Measurements from ENCODE around the gene KLHDC4. TPM values are rescaled to one million over a fixed set of nuclear protein-coding genes. Genes with fewer than 3 reads are reported as not detected.

KLHDC4 gene
- total RNA-seq, 1 donor from 2014 or later = 29.0 TPM

DNA sequence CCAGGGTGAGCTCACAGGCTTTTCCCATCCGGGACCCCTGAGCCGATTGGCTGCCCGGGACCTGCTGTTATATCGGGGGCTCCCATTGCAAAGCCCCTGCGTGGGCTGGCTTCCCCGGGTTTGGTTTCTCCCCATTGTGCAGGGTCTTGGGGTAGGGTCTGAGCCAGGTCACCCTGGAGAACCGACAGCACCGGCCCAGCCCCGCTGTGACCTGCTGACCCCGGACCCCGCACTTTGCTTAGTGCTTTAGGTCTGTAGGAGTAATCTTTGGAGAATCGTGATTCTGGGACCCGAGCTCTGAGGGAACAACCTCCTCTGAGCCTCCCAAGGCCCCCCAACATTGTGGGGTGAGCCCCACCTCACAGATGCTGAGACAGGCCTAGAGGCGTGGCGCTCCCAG lies 100.6 kb downstream of the KLHDC4 start:
- TF ChIP-seq, protein P1, sequence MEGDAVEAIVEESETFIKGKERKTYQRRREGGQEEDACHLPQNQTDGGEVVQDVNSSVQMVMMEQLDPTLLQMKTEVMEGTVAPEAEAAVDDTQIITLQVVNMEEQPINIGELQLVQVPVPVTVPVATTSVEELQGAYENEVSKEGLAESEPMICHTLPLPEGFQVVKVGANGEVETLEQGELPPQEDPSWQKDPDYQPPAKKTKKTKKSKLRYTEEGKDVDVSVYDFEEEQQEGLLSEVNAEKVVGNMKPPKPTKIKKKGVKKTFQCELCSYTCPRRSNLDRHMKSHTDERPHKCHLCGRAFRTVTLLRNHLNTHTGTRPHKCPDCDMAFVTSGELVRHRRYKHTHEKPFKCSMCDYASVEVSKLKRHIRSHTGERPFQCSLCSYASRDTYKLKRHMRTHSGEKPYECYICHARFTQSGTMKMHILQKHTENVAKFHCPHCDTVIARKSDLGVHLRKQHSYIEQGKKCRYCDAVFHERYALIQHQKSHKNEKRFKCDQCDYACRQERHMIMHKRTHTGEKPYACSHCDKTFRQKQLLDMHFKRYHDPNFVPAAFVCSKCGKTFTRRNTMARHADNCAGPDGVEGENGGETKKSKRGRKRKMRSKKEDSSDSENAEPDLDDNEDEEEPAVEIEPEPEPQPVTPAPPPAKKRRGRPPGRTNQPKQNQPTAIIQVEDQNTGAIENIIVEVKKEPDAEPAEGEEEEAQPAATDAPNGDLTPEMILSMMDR (conservative IDR thresholded peaks at IDR 0.05; ENCODE audit: low read depth, low read length) = no peak
- DNase-seq (ENCODE audit: low read depth) = no peak
- no peak overlapping the region for H3K4me3 ChIP-seq (ENCODE audit: low read depth, low read length)

DNA sequence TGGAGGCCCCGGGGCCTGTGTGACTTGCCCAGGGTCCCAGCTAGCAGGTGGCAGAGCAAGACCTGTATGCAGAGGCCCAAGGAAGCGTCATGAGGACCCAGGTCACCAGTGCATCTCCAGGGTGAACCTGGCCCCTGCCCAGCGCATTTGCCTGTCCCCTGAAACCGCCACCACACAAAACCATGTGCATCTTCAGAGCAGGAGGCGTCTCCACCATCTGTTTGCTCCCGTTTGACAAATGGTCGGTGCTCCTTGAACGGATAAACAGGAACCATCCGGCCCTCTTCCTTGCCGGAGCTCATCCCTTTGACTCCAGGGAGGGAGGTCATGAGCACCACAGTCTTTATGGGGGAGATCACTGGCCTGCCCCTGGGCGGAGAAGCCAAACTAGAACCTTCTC lies 101.0 kb downstream of the KLHDC4 start:
- DNase-seq (ENCODE audit: low read depth) = no peak
- no peak overlapping the region for H3K4me3 ChIP-seq (ENCODE audit: low read depth, low read length)
- TF ChIP-seq, protein P1 (conservative IDR thresholded peaks at IDR 0.05; ENCODE audit: low read depth, low read length) = no peak

GRCh38 chr16:87662254-87663204 lies 103.3 kb downstream of the KLHDC4 start:
- no peak overlapping the region for H3K4me3 ChIP-seq (ENCODE audit: low read depth, low read length)
- TF ChIP-seq, protein P1 (conservative IDR thresholded peaks at IDR 0.05; ENCODE audit: low read depth, low read length) = peak; percentile 4
- no peak for DNase-seq (ENCODE audit: low read depth)

DNA sequence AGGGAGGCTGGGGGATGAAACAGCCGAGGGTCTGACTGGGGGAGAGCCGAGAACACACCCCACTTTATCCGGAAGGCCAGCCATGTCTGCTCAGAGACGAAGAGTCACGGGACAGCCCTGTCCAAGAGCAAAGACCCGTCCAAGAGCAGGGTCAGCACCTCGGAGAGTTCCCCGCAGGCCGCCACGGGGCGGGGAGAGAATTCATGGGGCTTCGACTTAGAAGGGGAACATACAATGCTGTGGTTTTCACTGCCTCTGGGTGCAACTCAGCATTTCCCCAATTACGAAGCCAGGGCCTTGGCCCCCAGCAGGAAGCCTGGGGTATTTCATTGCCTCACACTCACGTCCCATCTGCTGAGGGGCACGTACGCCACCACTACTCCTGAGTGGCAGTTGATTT lies 104.2 kb downstream of the KLHDC4 start:
- DNase-seq (ENCODE audit: low read depth) = no peak
- TF ChIP-seq, protein P1 (conservative IDR thresholded peaks at IDR 0.05; ENCODE audit: low read depth, low read length) = no peak
- no peak overlapping the region for H3K4me3 ChIP-seq (ENCODE audit: low read depth, low read length)

GRCh38 chr16:87658564-87659225 lies 107.1 kb downstream of the KLHDC4 start:
- no peak for DNase-seq (ENCODE audit: low read depth)
- TF ChIP-seq, protein P1 (conservative IDR thresholded peaks at IDR 0.05; ENCODE audit: low read depth, low read length) = no peak
- H3K4me3 ChIP-seq (ENCODE audit: low read depth, low read length) = no peak overlapping the region

Other genes with a start within 250 kb of the KLHDC4 start
- gene JPH3, start 163.5 kb downstream of the KLHDC4 start, total RNA-seq = 0.14 and 0.40 TPM in 2 replicates
- 55.1 and 182 TPM in 2 replicates for gene SLC7A5, start 103.5 kb upstream of the KLHDC4 start, total RNA-seq
- not detected in 2 replicates for gene CA5A, start 170.5 kb upstream of the KLHDC4 start, total RNA-seq
- gene BANP, start 185.4 kb upstream of the KLHDC4 start, total RNA-seq = 17.6 and 23.4 TPM in 2 replicates